DMS 273 (cell line): ENCODE measurements around the gene MEIS2.

Source experiments
- DNase-seq: peaks from one replicate; lab custom pipeline; 2025; ENCODE audit not compliant: unreplicated experiment; lab: John Stamatoyannopoulos, UW

MEIS2 gene

DNA sequence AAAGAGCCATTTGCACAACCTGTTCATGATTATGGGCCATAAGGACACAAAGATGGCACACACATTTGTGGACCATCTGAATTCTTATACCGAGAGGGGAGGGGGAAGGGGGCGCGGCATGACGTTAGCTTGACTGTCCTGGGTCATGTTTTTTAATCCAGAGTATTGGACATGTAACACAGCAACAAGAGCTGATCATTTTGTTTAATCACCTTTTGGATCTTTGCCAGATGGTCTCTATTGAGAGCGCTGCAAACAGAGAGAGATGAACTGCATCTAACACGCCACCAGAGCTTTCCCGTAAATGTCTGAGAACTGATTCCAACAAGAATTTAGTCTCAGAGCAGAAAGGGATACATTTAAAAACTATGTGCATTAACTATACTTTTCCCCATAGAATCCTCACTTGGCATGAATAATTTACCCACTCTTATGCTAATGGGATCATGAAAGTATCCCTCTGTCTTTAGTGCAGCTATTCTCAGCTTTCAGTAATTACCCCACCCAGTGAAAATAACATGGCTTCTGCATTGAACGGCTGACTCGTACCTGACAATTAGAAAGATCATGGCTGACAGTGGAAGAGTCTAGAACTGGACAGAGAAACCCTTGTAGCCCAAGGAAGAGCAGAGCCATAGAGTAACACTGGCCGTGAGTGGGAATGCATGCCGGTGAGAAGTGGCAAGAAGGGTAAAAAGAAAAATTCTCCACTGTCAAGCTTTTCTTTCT is 22.6 kb downstream of the MEIS2 start:
- DNase-seq: no peak

DNA sequence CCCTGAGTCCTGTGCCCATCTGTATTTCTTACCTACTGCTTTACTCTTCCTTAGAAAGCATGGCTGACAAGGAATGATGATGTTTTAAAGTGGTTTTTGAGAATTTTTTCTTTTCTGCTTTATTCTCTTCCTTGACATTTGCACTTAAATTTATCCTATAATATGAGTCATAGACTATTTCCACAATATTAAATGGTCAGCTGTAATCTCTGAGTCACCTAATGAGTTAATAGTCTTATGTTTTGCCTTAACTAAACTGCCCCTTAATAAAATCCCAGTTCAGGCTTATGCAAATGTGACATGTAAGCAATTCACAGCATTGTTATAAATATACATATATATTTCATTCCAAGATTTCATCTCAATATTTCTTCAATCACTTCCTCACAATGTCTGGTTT is 23.8 kb downstream of the MEIS2 start:
- DNase-seq: no peak

DNA sequence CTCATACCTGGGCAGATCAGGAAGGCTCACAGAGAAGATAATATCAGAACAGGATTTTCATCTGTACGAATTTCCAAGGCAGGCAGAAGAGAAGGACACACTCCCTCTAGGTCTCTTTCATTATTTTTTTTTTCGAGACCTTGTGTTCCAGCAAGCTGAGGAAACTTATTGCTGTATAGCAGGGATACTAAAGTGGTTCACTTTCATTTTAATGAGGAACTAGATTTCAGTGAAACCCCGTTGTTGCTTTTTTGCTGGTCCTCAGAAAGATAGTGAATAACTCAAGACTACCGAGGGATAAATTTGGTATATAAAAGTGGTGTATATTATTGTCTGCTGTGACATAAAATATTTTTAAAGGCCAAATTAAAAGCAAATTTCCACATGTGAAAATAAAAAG is 24.6 kb downstream of the MEIS2 start:
- DNase-seq: no peak

DNA sequence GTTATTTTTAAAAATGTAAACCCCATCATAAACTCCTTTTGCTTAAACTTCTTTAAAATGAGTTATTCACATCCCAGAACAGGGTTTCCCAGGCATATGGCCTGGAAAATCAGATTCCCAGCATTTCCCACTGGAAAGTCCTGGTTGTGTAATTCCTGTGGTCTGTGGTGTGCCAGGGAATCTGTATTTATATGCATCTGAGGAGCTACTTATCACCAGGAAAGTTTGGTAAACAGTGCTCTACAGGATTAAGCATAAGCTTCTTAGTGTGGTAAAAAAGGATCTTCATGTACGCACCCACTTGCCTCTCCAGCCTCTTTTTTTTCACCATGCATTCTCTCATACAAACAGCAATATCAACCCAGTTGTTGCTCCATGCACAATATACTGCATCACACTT is 28.2 kb downstream of the MEIS2 start:
- no peak for DNase-seq

DNA sequence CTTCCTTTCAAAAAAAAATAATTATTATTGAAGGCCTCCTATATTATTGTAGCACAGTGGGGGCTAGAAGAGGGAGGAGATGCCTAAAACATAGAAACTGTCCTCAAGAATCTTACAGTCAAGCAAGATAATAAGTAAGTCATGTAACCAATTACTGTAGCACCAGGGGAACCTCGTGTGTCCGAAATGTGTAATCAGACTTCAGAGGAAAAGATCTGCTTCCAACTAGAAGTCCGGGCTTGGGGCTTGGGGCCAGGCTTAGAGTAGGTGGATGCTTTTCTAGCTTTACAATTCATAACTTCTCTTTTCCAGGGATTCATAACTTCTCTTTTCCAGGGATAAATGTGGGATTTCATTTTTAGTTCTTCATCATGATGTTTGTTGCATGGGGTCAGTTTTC is 29.2 kb downstream of the MEIS2 start:
- no peak for DNase-seq

DNA sequence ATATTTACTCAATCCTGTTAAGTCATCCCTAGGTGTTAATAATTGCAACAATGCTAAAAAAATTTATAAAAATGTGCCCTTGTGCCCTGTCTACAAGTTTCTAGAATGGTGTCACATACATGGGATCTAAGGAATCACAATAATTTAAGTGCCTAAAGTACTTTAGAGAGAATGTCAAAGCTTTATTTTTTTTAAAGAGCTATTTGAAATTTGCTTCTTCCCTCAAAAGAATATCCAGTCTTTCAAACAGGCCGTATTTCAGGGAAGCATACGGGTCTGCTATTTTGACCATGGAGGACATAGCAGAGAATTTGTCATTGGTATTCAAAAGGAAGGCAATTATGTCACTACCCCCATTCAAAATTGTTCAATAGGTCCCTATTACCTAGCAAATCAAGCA is 29.7 kb downstream of the MEIS2 start:
- DNase-seq: no peak

DNA sequence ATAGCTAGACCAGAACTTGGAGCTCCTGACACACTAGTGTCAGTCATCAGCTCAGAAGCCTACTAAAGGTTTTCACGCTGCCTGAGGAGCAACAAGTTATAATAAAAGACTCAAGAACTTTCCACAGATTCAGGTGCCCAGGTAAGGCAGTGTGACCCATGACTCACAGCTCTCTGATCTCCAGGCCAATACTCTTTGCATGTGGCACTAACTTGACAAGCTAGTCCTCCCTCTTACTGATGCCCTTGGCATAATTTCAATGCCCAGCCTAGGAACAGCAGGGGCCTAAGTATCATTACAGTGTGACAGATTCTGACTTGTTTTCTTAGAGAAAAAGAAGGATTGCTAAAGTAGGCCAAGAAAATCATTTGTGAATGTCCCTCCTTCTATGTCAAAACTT is 38.4 kb downstream of the MEIS2 start:
- DNase-seq: no peak

DNA sequence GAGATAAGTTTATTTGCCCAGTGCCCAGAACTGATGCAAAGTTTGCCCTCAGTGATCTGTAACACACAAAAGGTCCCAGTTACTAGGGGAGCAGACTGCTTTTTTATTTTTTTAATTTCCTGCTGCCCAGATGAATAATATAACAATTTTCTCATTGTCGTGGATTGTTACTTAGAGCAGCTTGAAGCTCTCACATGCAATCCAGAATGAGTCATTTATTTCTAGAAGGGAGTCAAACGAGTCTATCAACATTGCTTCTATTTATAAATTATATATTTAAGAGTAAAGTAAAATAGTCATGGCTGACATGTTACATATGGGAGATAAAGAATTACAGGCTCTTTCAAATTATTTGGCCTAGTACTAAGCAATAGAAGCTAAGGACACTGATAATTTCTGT is 41.3 kb downstream of the MEIS2 start:
- DNase-seq: no peak

DNA sequence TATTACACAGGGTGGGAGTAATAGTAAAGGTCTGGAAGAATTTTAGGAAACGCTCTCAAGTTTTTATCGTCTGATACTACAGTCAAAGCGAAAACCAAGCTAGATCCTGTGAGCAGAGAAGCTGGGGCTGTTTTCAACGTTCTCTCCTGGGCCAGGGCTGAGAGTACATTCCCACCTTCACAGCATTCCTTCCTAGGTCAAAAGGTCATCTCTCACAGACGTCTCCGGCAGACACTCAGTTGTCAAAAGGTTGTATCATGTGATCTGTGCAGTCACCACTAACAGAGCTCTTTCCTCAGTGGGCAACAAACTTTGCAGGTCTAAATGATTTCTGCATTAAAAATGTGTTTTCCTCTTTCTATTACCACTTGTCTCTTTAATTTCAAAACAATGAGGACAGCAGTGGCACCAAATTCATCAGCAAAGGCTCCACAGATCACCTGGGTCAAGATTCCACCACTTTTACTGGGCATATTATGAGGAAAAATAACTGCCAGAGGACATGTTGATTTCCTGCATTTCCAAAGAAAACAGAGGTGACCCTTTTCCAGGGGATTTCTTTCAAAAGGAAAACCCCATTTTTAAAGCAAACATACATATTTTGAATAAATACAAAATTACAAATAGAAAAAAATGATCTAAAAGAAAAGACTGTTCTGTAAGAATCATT is 41.9 kb downstream of the MEIS2 start:
- no peak for DNase-seq

DNA sequence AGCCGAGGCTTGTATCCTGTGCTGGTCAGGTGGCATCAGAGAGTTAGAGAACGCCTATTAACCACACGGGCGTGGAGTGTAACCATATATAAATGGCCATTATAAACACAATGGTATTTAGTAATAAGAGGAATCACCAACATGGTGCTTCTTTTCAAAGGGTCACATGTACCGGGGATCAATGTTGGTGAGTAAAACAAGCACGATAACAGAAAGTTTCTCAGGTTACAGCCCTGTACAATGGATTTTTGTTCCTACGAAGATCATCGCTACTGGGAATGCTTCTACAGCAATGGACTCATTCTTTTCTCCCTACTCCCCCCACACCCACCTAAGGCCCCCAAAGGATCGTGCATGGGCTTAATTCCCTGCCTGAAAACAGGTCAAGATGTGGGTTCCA is 42.5 kb downstream of the MEIS2 start:
- DNase-seq: no peak

DNA sequence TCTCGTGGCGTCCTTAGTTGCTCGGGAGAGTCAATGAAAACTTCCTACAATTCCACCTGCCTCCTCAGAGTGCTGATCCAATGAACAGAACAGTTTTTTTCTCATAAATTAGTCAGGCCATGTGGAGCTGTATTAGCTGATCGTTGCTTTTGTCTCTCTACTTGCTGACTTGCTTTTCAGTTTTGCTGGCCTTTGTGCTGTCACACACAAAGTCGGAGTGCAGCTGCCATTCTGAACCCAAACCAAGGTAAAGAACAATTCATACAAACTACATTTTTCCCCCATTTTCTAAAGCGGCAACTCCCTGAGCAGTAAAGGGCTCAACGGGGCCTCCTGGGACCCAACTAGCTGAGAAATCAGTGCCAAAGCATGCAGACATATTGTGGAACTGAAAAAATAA is 43.1 kb downstream of the MEIS2 start:
- no peak for DNase-seq

DNA sequence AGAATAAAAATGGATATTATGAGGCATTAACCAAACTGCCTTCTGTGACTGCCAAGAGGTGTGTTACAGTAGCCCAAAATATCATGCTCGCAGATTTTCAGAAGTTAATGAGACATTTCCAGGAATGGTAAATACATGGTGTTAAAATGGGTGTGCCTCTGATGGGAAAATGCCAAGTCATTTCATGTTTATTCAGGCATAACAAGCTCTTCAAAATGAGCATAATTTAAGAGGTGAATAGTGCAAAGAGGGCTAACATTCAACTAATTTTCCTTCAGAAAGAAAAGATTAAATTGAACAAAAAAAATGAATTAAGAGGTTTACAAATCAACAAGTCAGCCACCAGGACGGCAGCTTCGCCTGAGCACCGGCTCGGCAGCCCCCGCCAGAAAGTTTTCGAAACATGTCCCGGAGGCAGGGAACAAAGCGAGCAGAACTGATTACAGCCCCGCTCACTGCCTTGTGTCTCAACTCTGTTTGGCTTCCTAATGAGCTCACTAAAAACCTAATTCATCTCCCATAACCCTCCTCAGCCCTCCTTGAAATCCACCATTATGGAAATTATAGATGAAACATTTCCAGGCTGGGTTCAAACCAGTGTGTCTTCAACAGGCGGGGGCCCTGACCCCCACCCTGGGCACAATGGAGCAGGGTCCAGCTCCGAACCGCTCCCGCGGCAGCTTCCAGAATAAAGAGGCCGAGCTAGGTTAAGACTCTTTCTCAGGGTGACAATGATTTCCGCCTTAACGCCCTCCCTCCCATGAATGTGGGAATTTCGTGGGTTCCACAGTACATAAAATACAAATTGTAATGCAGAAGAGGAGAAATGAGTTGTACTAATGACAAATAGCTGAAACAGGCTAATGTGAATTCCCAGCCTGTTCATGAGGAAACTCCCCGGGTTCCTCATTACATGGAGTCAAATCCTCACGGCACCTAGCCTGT is 43.9 kb downstream of the MEIS2 start:
- DNase-seq: no peak

DNA sequence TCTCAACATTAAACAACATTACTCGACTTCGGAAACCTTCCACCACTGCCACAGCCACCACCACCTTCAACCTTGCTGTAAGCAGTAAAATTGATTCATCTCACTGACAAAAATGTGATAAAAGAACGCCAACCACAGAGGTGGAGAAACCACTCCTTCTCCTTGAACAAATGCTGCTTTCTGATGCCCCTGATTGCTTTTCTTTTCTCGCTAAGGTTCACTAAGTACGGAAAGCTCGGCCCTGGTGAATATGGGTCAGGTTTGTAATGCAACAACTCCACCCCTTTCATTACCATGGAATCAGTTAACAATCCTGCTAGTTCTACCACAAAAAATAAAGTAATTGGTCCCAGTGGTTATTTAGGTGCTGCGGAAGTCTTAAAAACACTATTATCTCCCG is 44.9 kb downstream of the MEIS2 start:
- DNase-seq: no peak

DNA sequence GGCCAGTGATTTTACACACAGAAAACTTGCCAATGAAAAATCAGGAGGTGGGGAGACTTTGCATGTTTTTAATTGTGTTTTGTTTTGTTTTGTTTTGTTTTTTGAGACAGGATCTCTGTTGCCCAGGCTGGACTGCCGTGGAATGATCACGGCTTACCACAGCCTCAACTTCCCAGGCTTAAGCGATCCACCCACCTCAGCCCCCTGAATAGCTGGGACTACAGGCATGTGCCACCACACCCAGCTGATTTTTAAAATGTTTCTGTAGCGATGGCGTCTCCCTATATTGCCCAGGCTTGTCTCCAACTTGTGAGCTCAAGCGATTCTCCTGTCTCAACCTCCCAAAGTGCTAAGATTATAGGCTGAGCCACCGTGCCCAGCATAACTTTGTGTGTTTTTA is 46.0 kb downstream of the MEIS2 start:
- DNase-seq: no peak

DNA sequence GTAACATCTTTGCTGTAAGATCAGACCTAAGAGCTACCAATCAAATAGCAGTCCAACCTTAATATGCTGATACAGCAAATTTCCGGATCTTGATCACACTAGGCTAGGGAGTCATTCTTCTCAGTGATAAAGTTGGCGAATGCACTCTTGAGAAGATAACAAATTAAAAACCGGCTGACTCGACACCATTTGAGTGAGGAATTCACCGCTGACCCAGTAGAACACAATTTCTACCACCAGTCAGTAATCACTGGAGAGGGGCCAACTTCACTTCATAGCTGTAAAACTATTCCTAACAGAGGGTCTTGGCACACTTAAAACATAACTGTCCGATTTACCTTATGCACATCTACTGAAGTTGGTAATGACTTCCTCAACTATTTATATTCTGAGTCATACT is 47.2 kb downstream of the MEIS2 start:
- no peak for DNase-seq

DNA sequence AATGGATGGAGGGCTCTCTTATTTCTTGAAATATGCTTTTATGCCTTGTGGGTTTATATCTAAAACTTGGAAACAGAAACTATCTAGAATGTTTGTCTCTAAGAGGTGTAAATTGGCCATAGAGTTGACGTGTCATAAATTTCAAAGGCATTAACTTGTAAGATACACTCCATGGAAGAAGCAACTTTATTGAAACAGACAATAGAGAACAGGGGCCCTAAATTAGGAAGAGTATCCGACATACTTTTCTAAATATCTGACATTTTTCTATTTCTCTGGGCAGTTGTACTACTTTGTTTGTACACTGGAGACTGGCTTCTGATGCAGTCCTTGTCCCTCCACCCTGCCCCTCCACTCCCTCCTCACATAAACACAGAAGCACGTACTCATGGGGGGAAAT is 50.0 kb downstream of the MEIS2 start:
- no peak for DNase-seq

DNA sequence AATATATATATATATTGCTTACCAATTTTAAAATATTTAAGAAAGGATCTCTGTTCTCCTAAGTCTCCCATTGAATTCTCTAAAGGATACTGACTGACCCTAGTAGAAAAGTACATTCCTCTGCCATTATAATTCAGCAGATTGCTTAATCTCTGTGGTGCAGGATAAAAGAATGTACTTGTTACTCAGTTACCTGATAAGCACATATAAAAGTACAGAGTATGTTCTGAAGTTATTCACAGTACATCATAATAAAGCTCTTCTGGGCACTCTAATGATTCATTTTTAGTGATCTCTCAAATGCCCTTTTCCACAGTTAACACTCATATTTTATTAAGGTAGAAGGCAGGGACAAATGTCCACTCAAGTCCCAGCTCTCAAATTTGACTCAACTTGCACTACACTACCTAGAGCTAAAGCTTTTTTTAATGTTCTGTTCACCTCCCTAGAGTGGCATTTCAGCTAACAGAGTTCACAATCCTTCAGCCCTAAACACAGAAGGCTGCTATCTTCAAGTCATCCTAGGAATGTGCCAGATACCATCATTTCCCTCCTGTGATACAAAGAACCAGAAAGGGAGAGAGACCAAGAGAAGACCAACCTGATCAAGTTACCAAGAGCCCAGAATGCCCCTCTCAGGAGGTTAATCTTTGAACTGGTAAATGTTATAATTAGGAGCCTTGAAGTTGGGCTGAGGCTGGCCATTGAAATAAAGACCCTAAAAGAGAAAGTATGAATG is 53.3 kb downstream of the MEIS2 start:
- DNase-seq: no peak

DNA sequence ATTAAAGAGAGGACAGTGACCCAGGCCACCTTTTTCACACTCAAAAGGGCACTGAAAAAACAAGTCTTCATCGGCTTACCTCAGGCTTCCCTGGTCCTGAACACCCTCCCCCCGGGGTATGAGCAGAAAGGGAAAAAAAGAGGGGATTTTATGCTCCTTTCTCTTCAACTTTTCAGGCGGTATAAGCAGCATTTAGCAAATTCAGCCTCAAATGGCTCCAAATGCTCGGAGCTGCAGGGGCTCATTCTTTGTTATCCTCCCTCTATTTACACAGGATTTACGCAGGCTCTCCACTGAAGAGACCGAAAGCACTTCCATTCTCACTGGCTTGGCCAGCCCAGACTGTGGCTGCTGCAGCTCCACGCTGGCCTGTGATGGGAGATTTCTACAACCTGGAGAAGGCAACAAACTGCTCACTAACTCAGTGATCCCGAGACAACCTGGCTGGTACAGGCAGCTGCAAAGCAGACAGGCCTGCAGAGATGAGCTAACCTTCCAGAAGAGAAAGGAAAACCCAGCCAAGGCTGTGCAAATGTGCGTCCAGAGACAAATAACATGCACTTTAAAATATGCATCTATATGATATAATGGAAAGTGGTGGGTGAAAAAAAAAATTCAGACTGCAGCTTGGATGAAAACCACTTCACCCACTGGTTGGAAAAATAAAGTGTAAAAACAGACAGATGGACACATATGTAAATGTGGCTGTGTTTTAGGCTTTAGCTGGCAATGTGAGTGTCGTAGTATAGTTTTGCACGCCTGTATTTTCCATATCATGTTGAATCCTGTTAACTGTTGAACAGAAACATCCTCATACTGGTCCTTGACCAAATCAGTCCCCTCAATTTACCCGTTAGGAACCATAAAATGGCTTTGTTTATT is 54.2 kb downstream of the MEIS2 start:
- no peak for DNase-seq

DNA sequence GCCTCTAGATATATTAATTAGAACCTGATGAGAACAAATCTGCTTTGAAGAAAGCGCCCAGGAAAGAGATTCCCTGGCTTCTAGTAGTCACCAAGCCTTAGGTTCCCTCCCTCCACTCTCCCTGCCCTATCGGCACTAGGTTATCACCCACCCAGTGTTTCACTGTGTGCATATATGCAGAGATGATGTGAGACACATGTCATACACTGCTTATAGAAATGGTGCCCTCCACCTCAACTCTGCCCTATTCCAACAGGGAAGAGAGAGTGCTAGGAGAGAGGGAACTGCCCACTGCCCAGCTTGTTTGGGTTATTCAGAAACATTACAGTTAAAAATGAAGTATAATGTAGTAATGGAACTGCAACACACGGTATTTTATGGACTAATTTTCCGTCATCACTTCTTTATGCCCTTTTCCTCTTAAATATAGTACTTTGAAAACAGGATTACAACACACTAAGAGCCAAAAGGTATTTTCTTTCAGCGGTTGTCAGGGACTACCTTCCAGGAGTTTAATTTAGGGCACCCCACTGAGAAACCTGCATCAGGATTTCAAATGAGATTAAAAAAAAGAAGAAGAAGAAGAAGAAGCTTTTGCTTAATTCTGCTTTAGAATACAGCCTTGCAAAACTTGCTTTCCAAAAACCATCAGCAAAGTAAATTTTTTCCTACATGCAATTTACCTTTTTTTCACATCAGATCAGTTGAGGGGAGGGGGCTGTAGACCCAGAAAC is 55.3 kb downstream of the MEIS2 start:
- DNase-seq: no peak

DNA sequence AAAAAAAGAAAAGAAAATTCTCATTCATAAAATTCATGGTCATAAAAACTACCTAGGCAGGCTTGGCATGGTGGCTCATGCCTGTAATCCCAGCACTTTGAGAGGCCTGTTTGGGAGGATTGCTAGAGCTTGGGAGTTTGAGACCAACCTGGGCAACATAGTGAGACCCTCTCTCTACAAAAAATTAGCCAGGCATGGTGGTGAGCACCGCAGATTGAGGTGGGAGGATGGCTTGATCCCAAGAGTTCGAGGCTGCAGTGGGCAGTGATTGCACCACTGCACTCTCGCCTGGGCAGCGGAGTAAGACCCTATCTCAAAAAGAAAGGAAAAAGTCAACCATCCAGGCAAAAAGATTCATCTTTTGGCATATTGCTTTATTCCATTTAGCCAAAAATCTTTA is 58.5 kb downstream of the MEIS2 start:
- DNase-seq: no peak
